ENCODE measurements around the gene PTMA.
A peak's percentile ranks its signal among the peaks of the same experiment; 100 is the strongest.
"Not testable (repeated sequence)": the region's sequence is repeated elsewhere in the genome, so short reads cannot be mapped to it uniquely, and the experiment has no call there.

PTMA gene

GRCh38 chr2:231714639-231715498 is 6.5 kb downstream of the PTMA start:
- peak; percentile 55 to 92 (median 91) for DNase-seq (ENCODE audit: low read depth in 2 of 3, low spot score in 2 of 3)

DNA sequence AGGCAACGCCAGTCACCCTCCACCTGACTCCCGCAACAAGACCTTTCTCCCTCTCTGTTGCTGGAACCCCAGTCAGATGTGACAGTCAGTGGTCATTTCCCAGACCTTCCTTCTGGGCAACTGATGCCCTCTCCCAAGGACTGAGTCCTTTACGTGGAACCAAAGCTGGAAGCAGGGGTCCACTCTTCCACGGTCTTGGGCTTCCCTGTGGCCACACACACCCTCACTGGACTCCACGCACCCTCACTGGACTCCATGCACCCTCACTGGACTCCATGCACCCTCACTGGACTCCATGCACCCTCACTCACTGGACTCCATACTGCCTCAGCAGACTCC is 7.1 kb downstream of the PTMA start:
- DNase-seq (ENCODE audit: low read depth in 2 of 3, low spot score in 2 of 3), result no peak

GRCh38 chr2:231715988-231716616 is 7.8 kb downstream of the PTMA start:
- DNase-seq (ENCODE audit: low read depth in 2 of 3, low spot score in 2 of 3), result no peak

GRCh38 chr2:231716666-231717280 is 8.4 kb downstream of the PTMA start:
- DNase-seq (ENCODE audit: low read depth in 2 of 3, low spot score in 2 of 3), result no peak

- no peak for DNase-seq (ENCODE audit: low read depth in 2 of 3, low spot score in 2 of 3)
Measured at GRCh38 chr2:231717281-231718171, 9.2 kb downstream of the PTMA start.

DNA sequence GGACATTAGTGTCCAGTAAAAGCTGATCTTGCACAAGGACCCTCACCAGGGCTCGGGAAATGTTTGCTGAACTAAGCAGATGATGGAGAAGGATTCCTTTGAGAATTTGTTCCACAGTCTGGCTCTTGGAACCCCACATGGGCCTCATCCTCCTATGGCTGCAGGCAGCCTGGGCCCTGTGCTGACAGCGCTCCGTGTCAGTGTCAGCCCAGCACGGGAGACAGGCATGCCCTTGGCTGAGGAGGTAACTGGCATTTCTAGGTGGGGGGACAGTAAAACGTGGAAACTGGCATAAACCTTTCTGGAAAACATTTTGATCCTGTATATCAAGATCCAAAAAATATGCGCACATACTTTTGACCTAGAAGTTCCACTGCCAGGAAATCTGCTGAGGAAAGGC is 10.5 kb downstream of the PTMA start:
- no peak for DNase-seq (ENCODE audit: low read depth in 2 of 3, low spot score in 2 of 3)

- no peak for DNase-seq (ENCODE audit: low read depth in 2 of 3, low spot score in 2 of 3)
Measured at GRCh38 chr2:231720292-231720986, 12.1 kb downstream of the PTMA start.

DNA sequence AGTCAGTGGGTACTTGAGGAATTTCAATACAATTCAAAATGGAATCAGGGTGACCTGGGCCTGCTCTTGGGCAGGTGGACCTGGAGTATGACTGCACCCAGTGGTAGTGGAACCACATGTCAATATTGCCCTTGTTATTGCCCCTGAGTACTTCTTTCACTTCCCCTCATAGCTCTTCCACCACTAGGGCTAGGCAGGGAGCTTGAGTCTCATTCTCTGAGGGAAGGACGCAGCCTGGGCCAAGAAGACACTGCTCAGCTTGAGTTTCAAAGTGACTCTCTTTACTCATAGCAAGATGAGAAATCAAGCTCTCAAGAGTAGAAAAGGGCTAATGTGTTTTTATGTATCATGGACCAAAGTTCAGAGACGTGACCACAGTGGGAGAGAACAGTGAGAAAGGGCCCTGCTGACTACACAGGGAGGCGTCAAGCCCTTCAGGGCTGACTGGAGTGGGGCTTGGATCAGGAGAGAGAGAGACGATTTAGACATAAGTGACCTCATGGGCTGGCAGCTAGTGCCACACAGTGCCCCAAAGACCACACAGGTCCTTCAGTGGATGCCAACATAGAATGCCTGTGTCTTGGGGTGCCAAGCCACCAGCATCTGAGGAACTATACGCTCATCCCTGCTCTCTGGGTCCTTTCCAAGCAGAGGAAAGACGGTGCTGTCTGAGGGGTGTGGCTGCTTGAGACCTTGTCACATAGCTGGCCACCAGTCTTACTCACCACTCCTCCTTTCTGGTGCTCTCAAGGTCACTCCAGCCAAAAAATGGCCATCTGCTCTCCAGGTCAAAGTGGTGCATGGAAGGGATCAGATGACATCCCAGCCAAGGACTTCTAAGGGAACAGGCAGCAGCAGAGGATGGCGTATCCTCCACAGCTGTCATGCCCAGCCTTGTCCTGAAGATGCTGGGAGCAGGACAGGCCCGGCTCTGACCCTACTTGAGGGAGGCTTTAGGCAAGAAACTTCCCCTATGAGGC is 13.0 kb downstream of the PTMA start:
- DNase-seq (ENCODE audit: low read depth in 2 of 3, low spot score in 2 of 3), result no peak

- no peak for DNase-seq (ENCODE audit: low read depth in 2 of 3, low spot score in 2 of 3)
Measured at GRCh38 chr2:231722721-231723307, 14.5 kb downstream of the PTMA start.

- no peak for DNase-seq (ENCODE audit: low read depth in 2 of 3, low spot score in 2 of 3)
Measured at GRCh38 chr2:231725476-231725875, 17.2 kb downstream of the PTMA start.

DNA sequence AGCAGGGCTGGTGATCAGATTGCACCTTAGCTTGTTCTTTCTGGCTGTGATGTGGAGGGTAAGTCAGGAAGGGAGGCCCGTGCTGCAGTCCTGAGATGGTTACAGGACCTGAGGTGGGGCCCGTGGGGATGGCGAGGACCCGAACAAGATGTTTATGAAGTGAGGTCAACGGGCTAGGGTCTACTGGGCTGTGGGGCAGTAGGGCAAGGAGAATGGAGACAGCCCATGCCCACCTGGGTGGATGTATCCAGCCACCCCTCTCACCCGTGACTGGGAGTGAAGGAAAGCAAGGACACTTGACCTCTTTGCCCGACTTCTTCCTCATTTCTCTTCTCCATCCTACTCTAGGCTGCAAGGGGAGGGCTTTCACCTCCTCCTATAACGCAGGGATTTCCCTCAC is 18.0 kb downstream of the PTMA start:
- DNase-seq (ENCODE audit: low read depth in 2 of 3, low spot score in 2 of 3), result no peak

- no peak for DNase-seq (ENCODE audit: low read depth in 2 of 3, low spot score in 2 of 3)
Measured at GRCh38 chr2:231727621-231728020, 19.3 kb downstream of the PTMA start.

- no peak for DNase-seq (ENCODE audit: low read depth in 2 of 3, low spot score in 2 of 3)
Measured at GRCh38 chr2:231732604-231733003, 24.3 kb downstream of the PTMA start.

DNA sequence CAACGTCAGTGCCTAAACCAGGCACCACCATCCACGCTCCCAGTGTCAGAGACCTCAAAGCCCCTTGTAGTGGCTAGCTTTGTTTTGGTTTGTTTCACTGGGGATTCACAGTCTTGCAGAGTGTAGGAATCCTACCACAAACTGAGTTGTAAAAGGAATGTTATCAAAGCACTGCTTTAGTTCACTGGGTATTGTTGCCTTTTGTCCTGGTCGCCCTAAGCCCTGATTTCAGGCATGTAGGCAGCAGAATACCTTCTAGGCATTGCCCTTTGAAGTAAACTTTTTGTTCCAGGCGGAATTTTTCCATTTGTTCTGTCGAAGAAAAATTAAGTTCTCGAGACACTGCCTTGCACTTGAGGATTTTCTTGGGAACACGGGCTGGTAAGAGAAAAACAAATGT is 29.4 kb downstream of the PTMA start:
- no peak for DNase-seq (ENCODE audit: low read depth in 2 of 3, low spot score in 2 of 3)

GRCh38 chr2:231743376-231744116 is 35.2 kb downstream of the PTMA start:
- no peak for DNase-seq (ENCODE audit: low read depth in 2 of 3, low spot score in 2 of 3)

DNA sequence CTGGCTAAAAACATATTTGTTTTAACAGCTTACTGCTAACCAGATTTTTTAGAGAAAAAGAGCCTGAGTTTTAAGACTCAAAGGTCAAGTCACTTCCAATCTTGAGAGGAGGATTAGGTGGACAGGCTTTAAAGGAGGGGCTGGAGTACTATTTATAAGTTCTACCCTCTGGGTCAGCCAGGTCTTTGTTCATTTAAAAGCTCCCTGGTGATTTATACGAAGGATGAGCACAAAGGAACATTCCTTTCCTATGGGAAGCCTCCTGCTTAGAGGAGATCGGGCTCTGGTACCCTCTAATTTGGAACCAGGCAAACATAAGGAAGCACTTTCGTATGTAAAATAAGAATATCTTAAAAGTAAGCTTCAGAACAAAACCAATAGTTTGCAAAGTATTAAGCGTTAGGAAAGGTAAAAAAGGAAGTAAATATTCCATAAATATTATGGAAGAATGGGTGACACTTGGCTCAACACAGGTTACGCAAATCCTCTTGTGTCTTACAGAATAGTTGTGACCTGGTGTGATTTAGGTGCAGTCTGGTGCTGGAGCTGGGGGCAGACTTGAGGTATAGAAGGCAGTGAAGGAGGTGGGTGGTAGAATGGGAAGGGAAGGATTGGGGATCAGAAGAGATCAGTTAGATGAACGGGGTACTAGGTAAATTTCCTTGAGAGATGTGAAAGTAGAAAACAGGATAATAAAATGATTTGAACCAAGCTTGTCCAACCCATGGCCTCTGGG is 37.1 kb downstream of the PTMA start:
- no peak for DNase-seq (ENCODE audit: low read depth in 2 of 3, low spot score in 2 of 3)

DNA sequence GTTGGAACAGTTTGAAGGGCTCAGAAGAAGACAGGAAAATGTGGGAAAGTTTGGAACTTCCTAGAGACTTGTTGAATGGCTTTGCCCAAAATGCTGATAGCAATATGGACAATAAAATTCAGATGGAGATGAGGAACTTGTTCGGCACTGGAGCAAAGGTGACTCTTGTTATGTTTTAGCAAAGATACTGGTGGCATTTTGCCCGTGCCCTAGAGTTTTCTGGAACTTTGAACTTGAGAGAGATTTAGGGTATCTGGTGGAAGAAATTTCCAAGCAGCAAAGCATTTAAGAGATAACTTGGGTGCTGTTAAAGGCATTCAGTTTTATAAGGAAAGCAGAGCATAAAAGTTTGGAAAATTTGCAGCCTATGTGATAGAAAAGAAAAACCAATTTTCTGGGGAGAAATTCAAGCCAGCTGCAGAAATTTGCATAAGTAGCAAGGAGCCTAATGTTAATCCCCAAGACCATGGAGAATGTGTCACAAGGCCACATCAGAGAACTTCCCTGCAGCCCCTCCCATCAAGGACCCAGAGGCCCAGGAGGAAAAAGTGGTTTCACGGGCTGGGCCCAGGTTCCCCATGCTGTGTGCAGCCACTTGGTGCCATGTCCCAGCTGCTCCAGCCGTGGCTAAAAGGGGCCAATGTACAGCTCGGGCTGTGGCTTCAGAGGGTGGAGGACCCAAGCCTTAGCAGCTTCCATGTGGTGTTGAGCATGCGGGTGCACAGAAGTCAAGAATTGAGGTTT is 40.0 kb downstream of the PTMA start:
- not testable (repeated sequence) for DNase-seq (ENCODE audit: low read depth in 2 of 3, low spot score in 2 of 3)
